Stimulated activated naive CD8-positive, alpha-beta T cell treated with anti-CD3 and anti-CD28 coated beads, Interleukin-15, Interleukin-2, amounts not matched to agents 100 ng/mL and 50 ng/mL, for 24 hours (primary cell): ENCODE measurements around the gene IL3.

Experiments
- H3K27ac Mint-ChIP-seq: one replicate; pipeline ENCODE4 v1.8.0; 2021; ENCODE audit warnings: mild to moderate bottlenecking, mixed read lengths
- H3K27me3 Mint-ChIP-seq: one replicate; pipeline ENCODE4 v1.8.0; 2021; ENCODE audit warnings: mixed read lengths
- H3K36me3 Mint-ChIP-seq: one replicate; pipeline ENCODE4 v1.8.0; 2021; ENCODE audit warnings: low read depth, mixed read lengths
- H3K4me1 Mint-ChIP-seq: one replicate; pipeline ENCODE4 v1.8.0; 2021; ENCODE audit warnings: low read depth, mixed read lengths
- H3K4me3 Mint-ChIP-seq: one replicate; pipeline ENCODE4 v1.8.0; 2021; ENCODE audit warnings: mild to moderate bottlenecking, mixed read lengths
- H3K9me3 Mint-ChIP-seq: one replicate; pipeline ENCODE4 v1.8.0; 2021; ENCODE audit warnings: mixed read lengths

The IL3 gene

GRCh38 chr5:132060501-132061161, at the start of gene IL3:
IL3 (plus strand) TSS chr5:132060655; CDS start chr5:132060707, 52 bp downstream.
- Mint-ChIP-seq H3K36me3 (no peaks in the 10 kb centered on the region), H3K27me3 (no peaks in the 10 kb centered on the region), H3K27ac (peak within 1 kb of the TSS; percentile 84), H3K9me3 (no peaks in the 10 kb centered on the region), H3K4me3 (peak within 1 kb of the TSS; percentile 73), H3K4me1 (peaks cover 89% of the 10 kb centered on the region)

- Mint-ChIP-seq H3K27ac (peak overlapping the region; percentile 71), H3K4me3 (peak overlapping the region; percentile 83), H3K36me3 (no peaks in the 10 kb centered on the region), H3K4me1 (peaks cover 38% of the 10 kb centered on the region), H3K9me3 (no peaks in the 10 kb centered on the region), H3K27me3 (peaks cover 44% of the 10 kb centered on the region)
Measured at GRCh38 chr5:132010989-132011621, 49.4 kb upstream of the IL3 start.

GRCh38 chr5:132011622-132012343, 48.7 kb upstream of the IL3 start, which contains the start of gene ACSL6:
ACSL6 (minus strand) TSS chr5:132011658; CDS start chr5:132011553, 105 bp downstream.
- Mint-ChIP-seq H3K4me3 (peak within 1 kb of the TSS; percentile 83), H3K27ac (peak within 1 kb of the TSS; percentile 71), H3K27me3 (peaks cover 49% of the 10 kb centered on the region), H3K36me3 (no peaks in the 10 kb centered on the region), H3K4me1 (peaks cover 44% of the 10 kb centered on the region), H3K9me3 (no peaks in the 10 kb centered on the region)

- Mint-ChIP-seq H3K27ac (peak overlapping the region; percentile 38), H3K4me1 (peaks cover 47% of the 10 kb centered on the region), H3K4me3 (peak overlapping the region; percentile 71), H3K9me3 (no peaks in the 10 kb centered on the region), H3K36me3 (no peaks in the 10 kb centered on the region), H3K27me3 (peaks cover 54% of the 10 kb centered on the region)
Measured at GRCh38 chr5:132012371-132013005, 48.0 kb upstream of the IL3 start.

- Mint-ChIP-seq H3K27me3 (peaks cover 59% of the 10 kb centered on the region), H3K36me3 (no peaks in the 10 kb centered on the region), H3K27ac (no peak overlapping the region), H3K4me1 (peaks cover 47% of the 10 kb centered on the region), H3K9me3 (no peaks in the 10 kb centered on the region), H3K4me3 (no peak overlapping the region)
Measured at GRCh38 chr5:132013006-132013689, 47.3 kb upstream of the IL3 start.

GRCh38 chr5:132013711-132014110, 46.7 kb upstream of the IL3 start:
- no peak overlapping the region for H3K27ac Mint-ChIP-seq
- H3K4me3 Mint-ChIP-seq, result no peak overlapping the region
- no peaks in the 10 kb centered on the region for H3K36me3 Mint-ChIP-seq
- no peaks in the 10 kb centered on the region for H3K9me3 Mint-ChIP-seq
- peaks cover 59% of the 10 kb centered on the region for H3K27me3 Mint-ChIP-seq
- H3K4me1 Mint-ChIP-seq, result peaks cover 47% of the 10 kb centered on the region

- Mint-ChIP-seq H3K36me3 (no peaks in the 10 kb centered on the region), H3K9me3 (no peaks in the 10 kb centered on the region), H3K27me3 (peaks cover 46% of the 10 kb centered on the region), H3K4me1 (peaks cover 44% of the 10 kb centered on the region), H3K4me3 (no peak overlapping the region), H3K27ac (no peak overlapping the region)
Measured at GRCh38 chr5:132016721-132017250, 43.7 kb upstream of the IL3 start.

GRCh38 chr5:132017316-132017715, 43.1 kb upstream of the IL3 start:
- Mint-ChIP-seq H3K27ac (peak overlapping the region; percentile 47), H3K4me3 (no peak overlapping the region), H3K9me3 (no peaks in the 10 kb centered on the region), H3K27me3 (peaks cover 45% of the 10 kb centered on the region), H3K36me3 (no peaks in the 10 kb centered on the region), H3K4me1 (peaks cover 39% of the 10 kb centered on the region)

GRCh38 chr5:132017738-132018625, 42.5 kb upstream of the IL3 start:
- Mint-ChIP-seq H3K4me3 (no peak overlapping the region), H3K36me3 (no peaks in the 10 kb centered on the region), H3K27ac (peak overlapping the region; percentile 47), H3K27me3 (peaks cover 40% of the 10 kb centered on the region), H3K4me1 (peaks cover 36% of the 10 kb centered on the region), H3K9me3 (no peaks in the 10 kb centered on the region)

GRCh38 chr5:132019337-132019736, 41.1 kb upstream of the IL3 start:
- Mint-ChIP-seq H3K27ac (peak overlapping the region; percentile 83), H3K9me3 (no peaks in the 10 kb centered on the region), H3K4me3 (peak overlapping the region; percentile 1)

GRCh38 chr5:132019857-132020555, 40.4 kb upstream of the IL3 start:
- Mint-ChIP-seq H3K27me3 (peaks cover 25% of the 10 kb centered on the region), H3K36me3 (no peaks in the 10 kb centered on the region), H3K27ac (peak overlapping the region; percentile 100), H3K9me3 (no peaks in the 10 kb centered on the region), H3K4me1 (peaks cover 36% of the 10 kb centered on the region), H3K4me3 (peak overlapping the region; percentile 74)

More at GRCh38 chr5:132019337-132019736, 41.1 kb upstream of the IL3 start:
- Mint-ChIP-seq H3K36me3 (no peaks in the 10 kb centered on the region), H3K4me1 (peaks cover 36% of the 10 kb centered on the region), H3K27me3 (peaks cover 31% of the 10 kb centered on the region)

- peaks cover 36% of the 10 kb centered on the region for H3K4me1 Mint-ChIP-seq
- H3K4me3 Mint-ChIP-seq, result peak overlapping the region; percentile 74
- no peaks in the 10 kb centered on the region for H3K9me3 Mint-ChIP-seq
- H3K27ac Mint-ChIP-seq, result peak overlapping the region; percentile 100
- H3K36me3 Mint-ChIP-seq, result no peaks in the 10 kb centered on the region
- H3K27me3 Mint-ChIP-seq, result peaks cover 18% of the 10 kb centered on the region
Measured at GRCh38 chr5:132020568-132021339, 39.7 kb upstream of the IL3 start.
